HepG2 (cell line): ENCODE measurements around the gene POU6F2.

Experiments used
- CBFB ChIP-seq: sonication (generic); formaldehyde crosslinking; IDR thresholded peaks from 2 replicates; pipeline ENCODE4 v1.4.0; 2020; ENCODE audit warnings: missing genetic modification reagents
- CTCF ChIP-seq: sonication (generic); formaldehyde crosslinking; IDR thresholded peaks from 2 replicates; pipeline ENCODE4 v1.5.0; 2020; ENCODE audit warnings: mild to moderate bottlenecking, missing genetic modification reagents, moderate library complexity
- FIP1L1 ChIP-seq: fragments of 200-400 bp; formaldehyde crosslinking; IDR thresholded peaks from 2 replicates; pipeline ENCODE4 v1.6.1; 2018; ENCODE audit warnings: low read depth, mild to moderate bottlenecking, low read length, moderate library complexity, borderline replicate concordance; ENCODE audit not compliant: insufficient read depth
- RNF2 ChIP-seq: fragments of 450-650 bp; conservative IDR thresholded peaks from 2 replicates; pipeline ENCODE4 v1.6.1; 2016; ENCODE audit warnings: low read depth
- ZBTB37 ChIP-seq: sonication (generic); formaldehyde crosslinking; IDR thresholded peaks from 2 replicates; pipeline ENCODE4 v1.4.0; 2020; ENCODE audit warnings: mild to moderate bottlenecking, missing genetic modification reagents
- ZBTB40 ChIP-seq, 2 experiments: fragments of 450-650 bp in 1 of 2; sonication (generic) in 1 of 2; formaldehyde crosslinking in 1 of 2; IDR thresholded peaks; 2 replicates each; pipeline versions ENCODE4 v1.6.1 to v1.8.0; 2016 to 2022; ENCODE audit warnings: antibody characterized with exemption in 1 of 2, mild to moderate bottlenecking in 1 of 2, missing genetic modification reagents in 1 of 2
- ZNF275 ChIP-seq: sonication (generic); formaldehyde crosslinking; IDR thresholded peaks from 2 replicates; pipeline ENCODE4 v1.8.0; 2022; ENCODE audit warnings: missing genetic modification reagents, mild to moderate bottlenecking, inconsistent platforms, borderline replicate concordance
- ZNF362 ChIP-seq: sonication (generic); formaldehyde crosslinking; IDR thresholded peaks from 2 replicates; pipeline ENCODE4 v1.4.0; 2020; ENCODE audit warnings: missing genetic modification reagents, mild to moderate bottlenecking, borderline replicate concordance
- ZNF577 ChIP-seq: sonication (generic); formaldehyde crosslinking; IDR thresholded peaks from 2 replicates; pipeline ENCODE4 v1.4.0; 2020; ENCODE audit warnings: mild to moderate bottlenecking, low read depth, missing genetic modification reagents, borderline replicate concordance

- no peak for TF ChIP-seq ZBTB40 (IDR thresholded peaks at IDR 0.05)
- no peak for TF ChIP-seq ZBTB40 (CRISPR knock-in tag; IDR thresholded peaks at IDR 0.05)
- TF ChIP-seq ZNF275, result no peak
- no peak for TF ChIP-seq CTCF (CRISPR knock-in tag)
- TF ChIP-seq ZNF577, result no peak
- TF ChIP-seq FIP1L1, result no peak
- TF ChIP-seq ZNF362 (CRISPR knock-in tag), result no peak
- TF ChIP-seq RNF2, result no peak
- no peak for TF ChIP-seq CBFB (CRISPR knock-in tag)
- no peak for TF ChIP-seq ZBTB37 (CRISPR knock-in tag)
Observed at GRCh38 chr7:39288303-39288702, 310.6 kb downstream of the POU6F2 start.
